HuH-7 (cell line): ENCODE measurements around the gene GAS7.
"Not testable (repeated sequence)": the region's sequence is repeated elsewhere in the genome, so short reads cannot be mapped to it uniquely, and the experiment has no call there.

ENCODE experiments used
- DNase-seq: peaks from one replicate; pipeline ENCODE4 v3.0.0; 2011; ENCODE audit warnings: low spot score

The GAS7 gene

GRCh38 chr17:10109146-10109545 lies 89.3 kb downstream of the GAS7 start:
- DNase-seq, result no peak

GRCh38 chr17:10107316-10108165 lies 90.9 kb downstream of the GAS7 start:
- DNase-seq, result no peak

- no peak for DNase-seq
These were observed 92.3 kb downstream of the GAS7 start for GRCh38 chr17:10106067-10106466.

GRCh38 chr17:10105513-10106001 lies 92.8 kb downstream of the GAS7 start:
- no peak for DNase-seq

GRCh38 chr17:10103712-10104111 lies 94.7 kb downstream of the GAS7 start:
- no peak for DNase-seq

GRCh38 chr17:10102817-10103216 lies 95.6 kb downstream of the GAS7 start:
- no peak for DNase-seq

- no peak for DNase-seq
These were observed 99.3 kb downstream of the GAS7 start for GRCh38 chr17:10099051-10099571.

GRCh38 chr17:10096596-10096995 lies 101.8 kb downstream of the GAS7 start:
- no peak for DNase-seq

GRCh38 chr17:10095295-10095694 lies 103.1 kb downstream of the GAS7 start:
- not testable (repeated sequence) for DNase-seq

- DNase-seq, result no peak
These were observed 103.6 kb downstream of the GAS7 start for GRCh38 chr17:10094797-10095196.

GRCh38 chr17:10092595-10092994 lies 105.8 kb downstream of the GAS7 start:
- DNase-seq, result no peak

GRCh38 chr17:10091046-10091445 lies 107.4 kb downstream of the GAS7 start:
- no peak for DNase-seq

GRCh38 chr17:10089196-10089804 lies 109.1 kb downstream of the GAS7 start:
- DNase-seq, result no peak

- DNase-seq, result no peak
These were observed 110.0 kb downstream of the GAS7 start for GRCh38 chr17:10088444-10088843.

- no peak for DNase-seq
These were observed 111.1 kb downstream of the GAS7 start for GRCh38 chr17:10087355-10087754.

- DNase-seq, result no peak
These were observed 114.5 kb downstream of the GAS7 start for GRCh38 chr17:10083864-10084263.

GRCh38 chr17:10082795-10083194 lies 115.6 kb downstream of the GAS7 start:
- DNase-seq, result no peak

GRCh38 chr17:10081571-10082169 lies 116.7 kb downstream of the GAS7 start:
- DNase-seq, result no peak

- DNase-seq, result no peak
These were observed 120.7 kb downstream of the GAS7 start for GRCh38 chr17:10077561-10078299.

GRCh38 chr17:10075919-10076318 lies 122.5 kb downstream of the GAS7 start:
- DNase-seq, result no peak

- no peak for DNase-seq
These were observed 124.5 kb downstream of the GAS7 start for GRCh38 chr17:10073941-10074340.
